COR-L47 (cell line): ENCODE results near the gene NTN1.

Experiments
- DNase-seq: peaks from one replicate; lab custom pipeline; 2025; lab: John Stamatoyannopoulos, UW

NTN1 gene

DNA sequence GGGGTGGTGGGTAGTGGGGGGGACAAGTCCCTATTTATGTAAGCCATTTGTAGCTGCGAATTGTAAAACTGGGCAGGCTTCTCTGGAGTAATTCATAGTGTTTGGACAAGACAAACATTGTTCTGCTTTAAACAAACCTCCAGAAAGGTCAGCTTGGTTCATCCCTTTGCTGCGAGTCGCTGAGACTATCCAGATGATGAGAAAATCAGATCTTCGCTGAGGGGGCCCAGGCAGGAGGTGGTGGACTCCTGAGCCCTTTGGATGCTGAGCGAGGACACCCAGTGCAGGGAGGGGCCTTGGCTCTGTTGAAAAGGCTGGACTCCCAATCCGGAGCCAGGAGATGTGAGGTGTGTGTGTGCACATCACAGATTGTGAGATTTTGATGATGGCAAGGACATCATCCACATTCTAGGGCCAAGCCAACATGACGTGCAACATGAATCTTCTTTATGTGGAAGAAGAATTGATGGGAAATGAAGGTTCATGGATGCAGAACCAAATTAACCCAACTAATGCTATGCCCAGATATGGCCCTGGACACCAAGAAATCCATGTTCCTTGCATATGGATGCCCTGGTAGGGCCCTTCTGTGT is 15.0 kb upstream of the NTN1 start:
- no peak for DNase-seq

- no peak for DNase-seq
These were observed 14.1 kb upstream of the NTN1 start for GRCh38 chr17:9007052-9007714.

GRCh38 chr17:9009096-9009495 is 12.2 kb upstream of the NTN1 start:
- no peak for DNase-seq

DNA sequence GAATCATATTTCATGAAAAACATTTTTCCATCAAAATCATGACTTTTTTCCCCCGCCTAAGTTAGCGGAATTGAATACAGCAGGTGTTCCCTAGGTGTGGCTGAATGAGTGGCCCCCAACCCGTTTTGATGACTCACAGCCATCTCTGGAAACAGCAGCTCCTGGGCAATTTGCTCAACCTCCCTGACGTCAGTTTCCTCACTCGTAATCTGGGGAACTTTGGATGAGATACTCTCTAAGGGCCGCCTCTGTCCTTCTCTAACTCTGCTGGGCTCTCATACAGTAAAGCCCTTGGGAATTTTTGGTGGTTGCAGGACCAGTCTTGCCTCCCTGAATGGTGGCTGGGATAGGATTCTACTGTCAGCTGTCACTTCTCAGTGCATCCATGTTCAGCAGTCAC is 11.6 kb upstream of the NTN1 start:
- no peak for DNase-seq

DNA sequence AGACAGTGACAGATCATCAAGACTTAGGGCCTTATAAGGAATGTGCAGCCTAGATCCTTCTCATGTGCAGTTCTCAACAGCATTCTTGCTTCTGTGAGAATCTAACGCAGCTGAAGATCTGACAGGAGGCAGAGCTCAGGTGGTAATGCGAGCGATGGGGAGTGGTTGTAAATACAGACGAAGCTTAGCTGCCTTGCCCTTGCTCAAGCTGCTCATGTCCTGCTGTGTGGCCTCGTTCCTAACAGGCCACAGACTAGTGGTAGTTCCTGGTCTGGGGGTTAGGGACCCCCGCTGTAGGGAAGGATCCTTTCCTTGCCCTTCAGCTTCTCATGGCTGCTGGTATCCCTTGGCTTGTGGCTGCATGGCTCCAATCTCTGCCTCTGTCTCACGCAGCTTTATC is 10.3 kb upstream of the NTN1 start:
- no peak for DNase-seq

GRCh38 chr17:9016941-9017552 is 4.3 kb upstream of the NTN1 start:
- DNase-seq: no peak

DNA sequence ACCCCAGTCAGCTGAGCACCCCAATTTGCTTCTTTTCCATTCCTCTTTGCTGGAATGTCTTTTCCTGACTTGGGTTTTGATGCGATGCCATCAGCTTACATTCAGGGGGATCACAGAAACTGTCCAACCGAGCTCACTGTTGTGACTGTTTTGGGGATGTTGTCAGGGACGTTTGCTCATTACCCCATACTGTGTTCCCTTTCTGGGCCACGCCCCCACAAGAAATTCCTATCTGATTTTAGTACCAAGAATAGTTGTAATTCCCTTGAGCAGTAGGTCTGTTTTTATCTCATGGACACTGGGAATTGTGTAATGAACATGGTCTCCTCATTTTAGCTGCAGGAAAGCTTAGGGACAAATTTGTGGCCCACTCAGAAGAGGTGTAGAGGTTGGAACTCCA is 2.6 kb upstream of the NTN1 start:
- no peak for DNase-seq

- no peak for DNase-seq
These were observed 1.1 kb upstream of the NTN1 start for GRCh38 chr17:9020096-9020823.

DNA sequence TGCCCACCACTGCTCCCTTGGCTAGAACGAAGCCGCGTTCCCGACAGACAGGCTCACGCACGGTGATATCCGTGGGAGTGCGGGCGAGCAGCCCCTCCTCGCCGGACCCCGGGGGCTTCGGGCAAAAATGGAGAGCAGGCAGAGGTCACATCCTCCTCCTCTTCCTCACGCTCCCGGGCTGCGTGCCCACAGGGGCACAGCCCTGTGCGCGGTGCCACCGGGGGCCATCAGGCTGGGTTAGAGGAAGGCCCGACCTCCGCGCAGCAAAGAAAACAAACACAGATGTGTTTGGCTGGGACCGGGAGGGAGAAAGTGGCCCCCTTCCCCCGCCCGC is 519 bp upstream of the NTN1 start:
- no peak for DNase-seq

DNA sequence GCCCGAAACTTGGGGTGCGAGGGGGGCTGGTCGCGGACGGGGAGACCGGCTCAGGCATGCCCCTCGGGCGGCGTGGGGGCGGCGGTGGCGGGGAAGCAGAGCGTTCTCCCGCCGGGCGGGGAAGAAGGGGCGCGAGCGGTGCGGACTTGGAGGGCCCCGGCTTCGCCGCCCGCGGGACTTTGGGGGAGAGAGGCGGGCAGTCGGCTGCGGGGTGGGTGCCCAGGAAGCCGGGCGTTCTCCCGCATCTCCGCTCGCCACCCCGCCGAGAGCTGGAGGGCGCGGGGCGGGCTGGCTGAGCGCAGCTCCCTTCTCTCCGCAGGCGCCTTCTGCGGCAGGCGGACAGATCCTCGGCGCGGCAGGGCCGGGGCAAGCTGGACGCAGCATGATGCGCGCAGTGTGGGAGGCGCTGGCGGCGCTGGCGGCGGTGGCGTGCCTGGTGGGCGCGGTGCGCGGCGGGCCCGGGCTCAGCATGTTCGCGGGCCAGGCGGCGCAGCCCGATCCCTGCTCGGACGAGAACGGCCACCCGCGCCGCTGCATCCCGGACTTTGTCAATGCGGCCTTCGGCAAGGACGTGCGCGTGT is 772 bp downstream of the NTN1 start:
- DNase-seq: no peak

- DNase-seq: no peak
These were observed 1.5 kb downstream of the NTN1 start for GRCh38 chr17:9022573-9023391.

GRCh38 chr17:9023392-9024218 is 2.3 kb downstream of the NTN1 start:
- no peak for DNase-seq

- DNase-seq: no peak
These were observed 3.2 kb downstream of the NTN1 start for GRCh38 chr17:9024497-9024896.

DNA sequence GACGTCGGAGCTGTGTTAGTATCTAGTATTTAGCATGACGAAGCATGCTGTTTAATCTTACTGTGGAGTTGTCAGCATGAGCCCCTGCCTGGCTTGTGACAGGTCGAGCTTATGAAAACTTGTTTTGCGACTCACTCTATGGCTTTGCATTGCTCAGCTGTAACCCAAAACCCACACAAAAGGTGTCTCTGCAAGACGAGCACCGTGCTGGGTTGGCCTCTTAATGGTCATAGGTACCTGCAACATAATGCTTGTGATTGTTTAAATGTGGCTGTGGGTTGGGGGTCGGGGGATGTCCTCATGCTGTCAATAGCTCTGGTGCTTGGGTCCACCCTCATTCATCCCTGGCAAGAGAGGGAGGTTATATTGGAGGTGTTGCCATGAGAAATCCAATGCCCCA is 5.4 kb downstream of the NTN1 start:
- DNase-seq: no peak

GRCh38 chr17:9028202-9028987 is 7.1 kb downstream of the NTN1 start:
- DNase-seq: no peak

DNA sequence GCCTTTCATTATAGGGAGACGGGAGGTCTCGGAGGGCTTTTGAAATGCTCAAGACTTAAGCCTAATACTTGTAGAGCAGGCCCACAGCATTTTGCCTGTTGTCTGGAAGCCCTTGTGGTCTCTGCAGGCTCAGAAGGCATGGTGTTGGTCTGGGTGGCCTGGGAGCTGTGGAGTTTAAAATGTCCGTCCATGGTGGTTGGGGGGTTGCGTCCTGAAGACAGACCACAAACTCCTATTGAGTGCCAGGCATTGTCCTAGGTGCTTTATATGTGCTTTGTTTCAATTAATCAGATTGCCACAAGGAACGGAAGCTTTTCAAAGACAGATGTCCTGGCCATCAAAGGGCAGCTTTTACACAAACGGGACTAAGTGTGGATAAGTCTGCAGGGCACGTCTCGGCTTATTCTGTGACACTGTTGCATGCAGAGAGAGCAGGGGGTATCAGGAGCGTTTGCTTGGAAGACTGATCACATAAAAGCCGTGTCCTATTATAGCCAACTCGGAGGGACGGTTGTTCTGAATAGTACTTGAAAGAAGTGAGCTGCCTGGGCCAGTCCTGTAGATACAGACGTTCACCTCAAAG is 7.8 kb downstream of the NTN1 start:
- DNase-seq: no peak

DNA sequence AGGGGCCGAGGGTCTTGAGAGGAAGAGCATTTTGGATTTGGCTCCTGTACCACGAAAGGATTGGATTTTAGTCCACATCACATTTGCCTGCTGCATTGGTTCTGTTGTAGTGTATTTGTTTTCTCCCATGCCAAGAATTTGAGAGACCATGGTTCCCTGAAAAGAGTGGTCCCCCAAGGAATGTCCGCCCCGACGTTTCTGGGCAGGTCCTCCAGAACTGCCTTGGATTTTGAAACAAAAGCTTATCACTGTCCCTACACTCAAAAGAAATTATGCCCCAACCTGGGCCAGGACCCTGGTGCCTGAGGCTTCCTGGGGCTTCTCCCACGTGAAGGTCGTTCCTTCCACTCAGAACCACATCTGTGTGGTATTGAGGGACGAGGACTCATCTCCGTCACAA is 10.8 kb downstream of the NTN1 start:
- no peak for DNase-seq

DNA sequence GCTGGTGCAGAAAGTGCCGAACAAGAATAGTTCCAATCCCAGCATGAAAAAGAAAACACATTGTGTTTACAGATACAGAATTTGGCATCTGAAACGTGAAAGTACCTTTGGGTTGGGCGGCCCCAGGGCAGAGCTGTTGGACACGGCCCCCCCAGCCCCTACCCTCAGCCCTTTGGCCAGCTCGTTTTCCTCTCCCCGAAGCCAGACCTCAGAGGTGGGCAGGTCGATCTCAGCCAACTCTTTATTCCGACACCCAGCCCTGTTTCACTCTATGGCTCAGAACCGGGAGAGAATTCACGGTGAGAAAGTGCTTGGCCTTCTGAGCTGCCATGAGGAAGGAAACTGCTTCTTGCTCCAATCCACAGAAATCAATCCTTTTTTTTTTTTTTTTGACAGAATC is 11.3 kb downstream of the NTN1 start:
- no peak for DNase-seq

DNA sequence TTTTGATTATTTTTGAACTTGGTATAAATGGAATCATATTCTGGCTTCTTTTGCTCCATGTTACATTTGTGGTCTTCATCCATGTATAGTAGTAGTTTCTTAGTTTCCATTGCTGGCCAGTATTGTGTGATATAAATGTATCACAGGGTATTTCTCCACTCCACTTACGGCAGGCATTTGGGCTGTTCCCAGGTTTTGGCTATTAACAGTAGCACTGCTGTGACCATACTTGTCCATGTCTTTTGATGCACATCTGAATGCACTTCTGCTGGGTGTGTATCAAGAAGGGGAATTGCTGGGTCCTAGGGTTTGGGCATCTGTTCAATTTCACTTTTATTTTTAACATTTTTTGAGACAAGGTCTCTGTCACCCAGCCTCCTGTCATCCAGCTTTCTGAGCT is 13.9 kb downstream of the NTN1 start:
- no peak for DNase-seq

DNA sequence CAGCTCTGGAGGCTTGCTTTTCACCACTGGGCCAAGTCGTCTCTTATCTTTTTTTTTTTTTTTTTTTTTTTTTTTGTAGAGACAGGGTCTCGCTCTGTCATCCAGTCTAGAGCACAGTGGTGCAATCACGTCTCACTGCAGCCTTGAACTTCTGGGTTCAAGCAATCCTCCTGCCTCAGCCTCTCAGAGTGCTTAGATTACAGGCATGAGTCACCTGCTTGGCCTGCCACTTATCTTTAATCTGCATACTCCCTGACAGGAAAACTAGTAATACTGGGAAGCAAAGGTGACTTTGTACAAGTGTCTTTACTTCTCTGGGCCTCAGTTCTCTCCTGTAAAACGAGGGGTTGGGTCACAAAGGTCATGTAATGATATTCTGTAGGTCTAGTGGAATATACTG is 15.0 kb downstream of the NTN1 start:
- DNase-seq: no peak
